HCT116 (cell line): Measurements from ENCODE around the gene LOXHD1. TPM values are rescaled to one million over a fixed set of nuclear protein-coding genes. Genes with fewer than 3 reads are reported as not detected.
A peak's percentile ranks its signal among the peaks of the same experiment; 100 is the strongest.

ENCODE experiments used
- ATAC-seq: fragments of 200-7000 bp; cut with Tn5 transposase; 2 replicates; pipeline ENCODE4 v1.9.1; 2020; ENCODE audit warnings: mild to moderate bottlenecking, moderate library complexity
- BruUV-seq: library from RNA; stranded (reverse); fragments of 400-500 nt; replicated peaks from 2 replicates; lab custom pipeline; 2021; lab: Mats Ljungman, UMichigan
- CTCF ChIA-PET: fragments of 300-600 bp; sonication (Branson Sonifier 250); formaldehyde crosslinking; loops from one replicate; lab custom pipeline; 2021; ENCODE audit warnings: antibody characterized with exemption; lab: Charles Lee
- POLR2A ChIA-PET: fragments of 300-600, 350-600 bp; sonication (Branson Sonifier 250); formaldehyde crosslinking; loops from one replicate; lab custom pipeline; 2021; ENCODE audit warnings: antibody characterized with exemption; lab: Charles Lee
- RAD21 ChIA-PET, 2 experiments: fragments of 300-600 bp; sonication (Branson Sonifier 250); formaldehyde crosslinking; loops; one replicate each; lab custom pipeline; 2023; ENCODE audit warnings: low total read pairs in 2 of 2; ENCODE audit not compliant: uncharacterized antibody in 2 of 2, unreplicated experiment in 2 of 2, low non-redundant PET in 1 of 2; lab: Charles Lee
- DNase-seq: peaks from one replicate; pipeline ENCODE4 v3.0.0-alpha.2; 2010; ENCODE audit warnings: low read depth, low spot score
- H2AFZ ChIP-seq: fragments of 200-600 bp; shearing (Covaris generic), sonication (generic); 2 replicates; pipeline ENCODE4 v1.6.1; 2017; ENCODE audit warnings: low read depth, mixed run types, mixed read lengths, antibody characterized with exemption, low read length; ENCODE audit not compliant: poor library complexity, severe bottlenecking
- H3K27ac ChIP-seq: 2 replicates; pipeline ENCODE4 v1.5.1; 2012; ENCODE audit warnings: low read depth, low read length
- H3K27me3 ChIP-seq: fragments of 200-600 bp; sonication (generic); 2 replicates; pipeline ENCODE4 v1.6.1; 2016; ENCODE audit warnings: mixed run types, low read length, mixed read lengths; ENCODE audit not compliant: insufficient read depth
- H3K36me3 ChIP-seq, 2 experiments: fragments of 200-500 bp in 1 of 2; fragments of 200-600 bp in 1 of 2; sonication (Bioruptor generic) in 1 of 2; sonication (generic) in 1 of 2; 2 replicates each; pipeline versions ENCODE4 v1.5.1 to v1.6.1; 2014 to 2016; ENCODE audit warnings: low read length in 2 of 2, inconsistent platforms in 1 of 2, mixed read lengths in 1 of 2, mixed run types in 1 of 2; ENCODE audit not compliant: insufficient read depth in 2 of 2, control insufficient read depth in 1 of 2
- H3K4me1 ChIP-seq, 2 experiments: fragments of 200-600 bp in 1 of 2; sonication (generic) in 1 of 2; 2 replicates each; pipeline versions ENCODE4 v1.5.1 to v1.6.1; 2012 to 2017; ENCODE audit warnings: low read length in 2 of 2, inconsistent platforms in 1 of 2, mild to moderate bottlenecking in 1 of 2, mixed read lengths in 1 of 2, mixed run types in 1 of 2, moderate library complexity in 1 of 2; ENCODE audit not compliant: insufficient read depth in 2 of 2, control insufficient read depth in 1 of 2
- H3K4me2 ChIP-seq: fragments of 200-600 bp; sonication (generic); 2 replicates; pipeline ENCODE4 v1.6.1; 2017; ENCODE audit warnings: mixed run types, low read length, mixed read lengths
- H3K4me3 ChIP-seq, 2 experiments: fragments of 200-600 bp in 1 of 2; sonication (generic) in 1 of 2; replicated peaks in 1 of 2; 2 replicates each; pipeline ENCODE4 v1.5.1; 2011 to 2016; ENCODE audit warnings: low read length in 2 of 2, control low read depth in 1 of 2, low read depth in 1 of 2, mild to moderate bottlenecking in 1 of 2, mixed read lengths in 1 of 2, mixed run types in 1 of 2
- H3K79me2 ChIP-seq: fragments of 200-600 bp; sonication (generic); 2 replicates; pipeline ENCODE4 v1.6.1; 2017; ENCODE audit warnings: mild to moderate bottlenecking, mixed run types, low read length, moderate library complexity, mixed read lengths; ENCODE audit not compliant: insufficient read depth
- H3K9ac ChIP-seq: fragments of 200-600 bp; sonication (generic); 2 replicates; pipeline ENCODE4 v1.6.1; 2016; ENCODE audit warnings: low read length, mixed read lengths
- H3K9me2 ChIP-seq: fragments of 200-600 bp; sonication (generic), shearing (Covaris generic); 2 replicates; pipeline ENCODE4 v1.6.1; 2017; ENCODE audit warnings: mixed run types, mild to moderate bottlenecking, moderate library complexity; ENCODE audit not compliant: insufficient read depth
- H3K9me3 ChIP-seq, 2 experiments: fragments of 200-500 bp in 1 of 2; fragments of 200-600 bp in 1 of 2; sonication (Bioruptor generic) in 1 of 2; sonication (generic) in 1 of 2; 2 replicates each; pipeline ENCODE4 v1.6.1; 2014 to 2017; ENCODE audit warnings: low read length in 2 of 2, mixed read lengths in 2 of 2, inconsistent platforms in 1 of 2, low read depth in 1 of 2, mild to moderate bottlenecking in 1 of 2, mixed run types in 1 of 2, moderate library complexity in 1 of 2; ENCODE audit not compliant: control insufficient read depth in 1 of 2, insufficient read depth in 1 of 2
- H4K20me1 ChIP-seq: fragments of 200-600 bp; sonication (generic), shearing (Covaris generic); 2 replicates; pipeline ENCODE4 v1.6.1; 2017; ENCODE audit warnings: mixed run types, mild to moderate bottlenecking, moderate library complexity; ENCODE audit not compliant: insufficient read depth
- EZH2phosphoT487 ChIP-seq: fragments of 200-600 bp; IDR thresholded peaks from 2 replicates; pipeline ENCODE4 v1.6.1; 2018; ENCODE audit warnings: antibody characterized with exemption, borderline replicate concordance
- JUND ChIP-seq: IDR thresholded peaks from 2 replicates; pipeline ENCODE4 v1.6.1; 2012
- POLR2A ChIP-seq: IDR thresholded peaks from 2 replicates; pipeline ENCODE4 v1.7.0; 2011; ENCODE audit warnings: borderline replicate concordance; ENCODE audit not compliant: insufficient read depth, insufficient read length; ENCODE audit errors: extremely low read depth
- RAD21 ChIP-seq: IDR thresholded peaks from 2 replicates; pipeline ENCODE4 v1.6.1; 2012; ENCODE audit warnings: low read depth, mild to moderate bottlenecking
- SP1 ChIP-seq: IDR thresholded peaks from 2 replicates; pipeline ENCODE4 v1.6.1; 2012; ENCODE audit warnings: low read depth
- TCF7L2 ChIP-seq: IDR thresholded peaks from 2 replicates; pipeline ENCODE4 v1.7.0; 2011; ENCODE audit warnings: borderline replicate concordance, inconsistent platforms; ENCODE audit not compliant: insufficient read depth, insufficient read length; ENCODE audit errors: extremely low read depth
- ZNF274 ChIP-seq: fragments of 200-500 bp; sonication (Bioruptor generic); IDR thresholded peaks from 2 replicates; pipeline ENCODE4 v1.6.1; 2014; ENCODE audit warnings: mild to moderate bottlenecking, low read depth, low read length, inconsistent platforms
- intact Hi-C: fragments of 100-400 bp; cut with micrococcal nuclease; formaldehyde crosslinking; loops from 2 replicates; pipeline ENCODE4 v1.10.0; 2022
- total RNA-seq: library from RNA; stranded (reverse); gene quantifications from one replicate; pipeline ENCODE4 v1.2.1, GENCODE V29; 2021; ENCODE audit not compliant: unreplicated experiment
- TF ChIP-seq, protein P1 (sequence below): IDR thresholded peaks from 2 replicates; pipeline ENCODE4 v1.6.1; 2012

Gene LOXHD1
- total RNA-seq, 1 experiment from 2014 or later: not detected

DNA sequence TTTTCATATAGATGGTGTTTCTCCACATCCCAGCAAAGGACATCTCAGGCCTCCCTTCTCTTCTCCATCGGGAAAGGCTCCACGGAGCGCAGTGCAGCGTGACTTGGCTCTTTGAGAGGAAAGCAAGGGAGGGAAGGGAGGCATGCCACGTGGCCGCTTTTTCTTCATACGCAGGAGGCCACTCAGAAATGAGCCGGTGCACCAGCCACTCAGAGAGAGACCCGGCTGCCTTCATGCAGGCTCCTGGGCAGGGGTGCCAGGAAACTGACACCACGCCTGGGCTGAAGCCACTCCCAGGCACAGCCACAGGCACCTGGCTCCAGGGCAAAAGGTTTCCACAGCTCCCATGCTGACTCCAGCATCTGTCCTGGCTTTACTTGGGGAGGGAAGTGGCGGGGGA is 11.1 kb upstream of the LOXHD1 start (continued):
- TF ChIP-seq TCF7L2: no peak
- TF ChIP-seq, protein P1, sequence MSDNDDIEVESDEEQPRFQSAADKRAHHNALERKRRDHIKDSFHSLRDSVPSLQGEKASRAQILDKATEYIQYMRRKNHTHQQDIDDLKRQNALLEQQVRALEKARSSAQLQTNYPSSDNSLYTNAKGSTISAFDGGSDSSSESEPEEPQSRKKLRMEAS: no peak
- no peak for TF ChIP-seq JUND

DNA sequence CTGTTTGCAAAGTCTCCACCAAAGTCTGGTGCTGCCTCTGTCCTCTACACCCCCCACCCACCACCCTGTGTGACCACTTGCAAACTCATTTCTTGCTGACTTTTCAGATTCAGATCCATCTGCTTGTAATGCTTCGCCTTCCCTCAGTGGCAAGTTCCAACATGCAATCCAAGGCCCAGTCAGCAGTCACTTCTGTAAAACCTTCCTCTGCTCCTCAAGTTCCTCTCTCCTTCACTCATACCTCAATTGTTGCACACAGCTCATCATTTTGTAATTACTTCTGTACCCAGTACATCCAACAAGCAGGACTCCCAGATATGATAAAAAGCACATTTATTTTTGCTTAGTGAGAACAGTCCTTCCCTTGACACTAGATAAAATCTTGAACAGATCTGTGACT is 6.5 kb upstream of the LOXHD1 start:
- intact Hi-C loops: no loop called here
- H3K36me3 ChIP-seq: no peaks in the 10 kb centered on the region
- H3K9ac ChIP-seq: no peak overlapping the region
- DNase-seq (no peak), ATAC-seq (no peak)
- ChIA-PET POLR2A (no interaction called here), CTCF (no interaction called here), RAD21 (no interaction called here)
- H3K4me3 ChIP-seq: no peak overlapping the region
- H3K27me3 ChIP-seq: no peaks in the 10 kb centered on the region
- TF ChIP-seq RAD21 (no peak), POLR2A (no peak)
- no TSS peak for BruUV-seq
- no peak overlapping the region for H2AFZ ChIP-seq
- no peaks in the 10 kb centered on the region for H4K20me1 ChIP-seq
- H3K4me2 ChIP-seq: no peak overlapping the region
- no peaks in the 10 kb centered on the region for H3K4me1 ChIP-seq
- no peak overlapping the region for H3K27ac ChIP-seq
- H3K79me2 ChIP-seq: no peaks in the 10 kb centered on the region
- no peaks in the 10 kb centered on the region for H3K9me2 ChIP-seq
- no peaks in the 10 kb centered on the region for H3K9me3 ChIP-seq

DNA sequence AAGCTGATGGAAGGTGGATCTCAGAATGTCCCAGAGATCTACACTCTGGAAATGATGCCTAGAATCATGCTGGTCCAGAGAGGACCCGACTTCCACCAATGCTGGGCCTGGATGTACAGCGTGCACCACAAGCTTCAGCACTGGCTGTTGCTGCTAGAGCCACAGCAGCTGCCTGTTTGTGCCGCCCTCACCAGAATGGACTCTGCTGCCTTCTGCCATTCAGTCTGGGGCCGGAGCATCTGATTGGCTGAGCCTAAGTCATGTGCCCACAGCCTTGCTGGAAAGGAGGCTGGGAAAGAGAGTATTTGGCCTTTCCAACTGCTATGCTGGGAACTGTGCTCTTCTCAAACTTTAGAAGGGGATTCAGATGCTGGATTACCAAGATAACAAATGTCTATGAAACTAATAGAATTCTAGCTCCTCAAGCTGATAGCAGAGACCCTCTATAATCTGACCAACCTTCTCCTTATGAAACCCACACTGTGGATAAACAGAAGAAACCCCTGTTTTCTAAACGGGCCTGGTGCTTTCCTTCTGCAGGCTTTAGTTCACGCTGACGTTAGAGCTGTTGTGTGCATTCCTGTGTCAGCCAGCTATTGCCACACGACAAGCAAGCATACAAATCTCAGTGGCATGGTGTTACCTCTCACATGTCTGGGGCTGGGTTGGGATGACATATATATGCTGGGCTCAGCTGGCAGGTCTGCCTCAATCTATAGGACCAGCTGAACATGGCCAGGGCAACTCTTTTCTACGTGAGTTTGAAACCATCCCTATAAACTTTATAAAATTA is 4.1 kb upstream of the LOXHD1 start:
- H3K9ac ChIP-seq: no peak overlapping the region
- DNase-seq (no peak), ATAC-seq (peak; percentile 54; the same call in 1 of the 2 replicates)
- no peaks in the 10 kb centered on the region for H3K27me3 ChIP-seq
- no peak overlapping the region for H3K4me2 ChIP-seq
- intact Hi-C loops: no loop called here
- no peaks in the 10 kb centered on the region for H3K36me3 ChIP-seq
- POLR2A ChIA-PET: no interaction called here
- no TSS peak for BruUV-seq
- RAD21 ChIA-PET: no interaction called here
- no peak overlapping the region for H3K4me3 ChIP-seq
- H3K9me3 ChIP-seq: no peaks in the 10 kb centered on the region
- H3K4me1 ChIP-seq: no peaks in the 10 kb centered on the region
- no peak overlapping the region for H2AFZ ChIP-seq
- H3K79me2 ChIP-seq: no peaks in the 10 kb centered on the region
- CTCF ChIA-PET: interaction anchor here (1.2 to 1.8 kb wide), 2 partner anchors 106 to 380 kb away, joined by 4 to 6 read pairs; no protein-coding TSS in a partner anchor
- no peak for TF ChIP-seq ZNF274
- no peak for TF ChIP-seq EZH2phosphoT487
- TF ChIP-seq SP1: peak; percentile 35; the same call in 1 of the 2 replicates
- no peaks in the 10 kb centered on the region for H3K9me2 ChIP-seq
- H4K20me1 ChIP-seq: no peaks in the 10 kb centered on the region
- H3K27ac ChIP-seq: no peak overlapping the region
